Glutamatergic neuron (in vitro differentiated cells): ENCODE data around the gene P2RY8. TPM values are rescaled to one million over a fixed set of nuclear protein-coding genes. Genes with fewer than 3 reads are reported as not detected.

Experiments used
- DNase-seq: peaks from one replicate; pipeline ENCODE4 v3.0.0; 2022
- H3K27ac Mint-ChIP-seq: one replicate; pipeline ENCODE4 v1.8.0; 2020; ENCODE audit warnings: mild to moderate bottlenecking, mixed read lengths, inconsistent platforms; ENCODE audit not compliant: unreplicated experiment
- H3K27me3 Mint-ChIP-seq: one replicate; pipeline ENCODE4 v1.8.0; 2020; ENCODE audit warnings: mild to moderate bottlenecking, moderate library complexity, mixed read lengths, inconsistent platforms; ENCODE audit not compliant: unreplicated experiment
- H3K36me3 Mint-ChIP-seq: one replicate; pipeline ENCODE4 v1.8.0; 2020; ENCODE audit warnings: mild to moderate bottlenecking, mixed read lengths, inconsistent platforms; ENCODE audit not compliant: unreplicated experiment
- H3K4me1 Mint-ChIP-seq: one replicate; pipeline ENCODE4 v1.8.0; 2020; ENCODE audit warnings: mild to moderate bottlenecking, low read depth, mixed read lengths, inconsistent platforms; ENCODE audit not compliant: unreplicated experiment
- H3K4me3 Mint-ChIP-seq: one replicate; pipeline ENCODE4 v1.8.0; 2020; ENCODE audit warnings: mild to moderate bottlenecking, mixed read lengths, inconsistent platforms; ENCODE audit not compliant: unreplicated experiment
- H3K9me3 Mint-ChIP-seq: one replicate; pipeline ENCODE4 v1.8.0; 2020; ENCODE audit warnings: mild to moderate bottlenecking, moderate library complexity, mixed read lengths, inconsistent platforms; ENCODE audit not compliant: unreplicated experiment
- CTCF ChIP-seq: fragments of 200-600 bp; sonication (generic); IDR thresholded peaks from one replicate; pipeline ENCODE4 v1.5.0; 2021; ENCODE audit not compliant: partially characterized antibody, unreplicated experiment
- total RNA-seq: library from RNA; stranded (reverse); fragmentation: NEBNext Ultra II Directional; extraction: Animal tissue kit (Norgen Biotek cat#: 25700); gene quantifications from one replicate; pipeline ENCODE4 v1.2.1, GENCODE V29; 2021; ENCODE audit not compliant: unreplicated experiment

P2RY8 gene
- total RNA-seq, 1 donor from 2014 or later = 2.3 TPM

DNA sequence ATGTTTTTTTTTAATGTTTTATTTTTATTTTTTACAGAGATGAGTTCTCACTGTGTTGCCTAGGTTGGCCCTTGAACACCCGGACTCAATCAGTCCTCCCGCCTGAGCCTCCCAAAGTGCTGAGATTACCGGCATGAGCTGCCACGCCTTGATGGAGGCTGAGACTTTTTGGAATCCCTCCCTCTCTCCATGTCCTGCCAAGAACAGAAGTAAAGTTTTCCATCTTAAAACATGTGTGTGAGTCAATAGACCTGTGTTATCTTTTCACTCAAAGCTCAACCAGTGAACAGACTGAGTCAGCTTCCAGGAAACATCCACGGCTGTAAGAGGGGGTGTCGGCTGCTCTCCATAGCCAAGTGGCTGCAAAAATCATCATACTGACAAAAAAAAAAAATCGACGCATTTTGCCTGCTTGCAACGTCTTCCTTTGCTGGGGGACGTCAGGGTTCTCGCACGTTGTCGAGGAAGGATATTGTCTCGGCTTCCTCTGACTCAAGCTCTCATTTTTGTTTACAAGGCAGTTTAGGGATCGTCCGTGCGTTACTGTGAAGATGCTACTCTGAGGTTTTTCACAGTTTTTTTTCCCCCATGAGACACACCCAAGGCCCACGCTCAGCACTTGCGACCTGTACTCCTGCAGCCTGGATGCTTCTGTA is 74.3 kb downstream of the P2RY8 start:
- peaks cover 12% of the 10 kb centered on the region for H3K27me3 Mint-ChIP-seq
- H3K9me3 Mint-ChIP-seq = peaks cover 4% of the 10 kb centered on the region
- H3K4me3 Mint-ChIP-seq = no peak overlapping the region
- DNase-seq = no peak
- H3K4me1 Mint-ChIP-seq = no peaks in the 10 kb centered on the region
- H3K27ac Mint-ChIP-seq = no peak overlapping the region
- TF ChIP-seq CTCF = no peak
- H3K36me3 Mint-ChIP-seq = no peaks in the 10 kb centered on the region

DNA sequence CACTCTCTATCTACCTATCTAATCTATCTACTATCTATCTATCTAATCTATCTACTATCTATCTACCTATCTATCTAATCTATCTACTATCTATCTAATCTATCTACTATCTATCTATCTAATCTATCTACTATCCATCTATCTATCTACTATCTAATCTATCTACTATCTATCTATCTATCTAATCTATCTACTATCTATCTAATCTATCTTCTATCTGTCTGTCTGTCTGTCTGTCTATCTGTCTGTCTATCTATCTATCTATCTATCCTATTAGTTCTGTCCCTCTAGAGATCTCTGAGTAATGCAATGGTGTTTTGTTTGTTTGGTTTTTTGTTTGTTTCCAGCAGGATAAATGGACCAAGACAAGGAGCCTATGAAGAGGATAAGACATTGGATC is 74.9 kb downstream of the P2RY8 start:
- no peaks in the 10 kb centered on the region for H3K36me3 Mint-ChIP-seq
- no peaks in the 10 kb centered on the region for H3K4me1 Mint-ChIP-seq
- no peak overlapping the region for H3K4me3 Mint-ChIP-seq
- no peak overlapping the region for H3K27ac Mint-ChIP-seq
- H3K27me3 Mint-ChIP-seq = peaks cover 12% of the 10 kb centered on the region
- DNase-seq = no peak
- TF ChIP-seq CTCF = no peak
- H3K9me3 Mint-ChIP-seq = peaks cover 1% of the 10 kb centered on the region

DNA sequence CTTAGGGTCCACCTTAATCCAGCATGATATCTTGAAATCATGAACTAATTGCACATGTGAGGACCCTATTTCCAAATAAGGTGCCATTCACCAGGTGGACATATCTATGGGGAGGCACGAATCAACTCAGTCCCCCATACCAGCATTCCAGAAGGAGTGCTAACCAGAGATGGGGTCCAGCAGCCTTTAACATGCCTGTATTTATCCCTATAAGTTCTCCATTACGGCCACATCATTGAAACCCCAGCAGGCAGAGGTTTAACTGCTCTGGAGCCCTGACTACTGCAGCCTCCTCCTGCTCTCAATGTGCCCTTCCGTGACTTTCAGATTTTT is 81.1 kb downstream of the P2RY8 start:
- peaks cover 3% of the 10 kb centered on the region for H3K27me3 Mint-ChIP-seq
- no peak overlapping the region for H3K4me3 Mint-ChIP-seq
- H3K4me1 Mint-ChIP-seq = peaks cover 1% of the 10 kb centered on the region
- H3K36me3 Mint-ChIP-seq = peaks cover 5% of the 10 kb centered on the region
- no peak for DNase-seq
- TF ChIP-seq CTCF = no peak
- H3K27ac Mint-ChIP-seq = no peak overlapping the region
- H3K9me3 Mint-ChIP-seq = peaks cover 8% of the 10 kb centered on the region

DNA sequence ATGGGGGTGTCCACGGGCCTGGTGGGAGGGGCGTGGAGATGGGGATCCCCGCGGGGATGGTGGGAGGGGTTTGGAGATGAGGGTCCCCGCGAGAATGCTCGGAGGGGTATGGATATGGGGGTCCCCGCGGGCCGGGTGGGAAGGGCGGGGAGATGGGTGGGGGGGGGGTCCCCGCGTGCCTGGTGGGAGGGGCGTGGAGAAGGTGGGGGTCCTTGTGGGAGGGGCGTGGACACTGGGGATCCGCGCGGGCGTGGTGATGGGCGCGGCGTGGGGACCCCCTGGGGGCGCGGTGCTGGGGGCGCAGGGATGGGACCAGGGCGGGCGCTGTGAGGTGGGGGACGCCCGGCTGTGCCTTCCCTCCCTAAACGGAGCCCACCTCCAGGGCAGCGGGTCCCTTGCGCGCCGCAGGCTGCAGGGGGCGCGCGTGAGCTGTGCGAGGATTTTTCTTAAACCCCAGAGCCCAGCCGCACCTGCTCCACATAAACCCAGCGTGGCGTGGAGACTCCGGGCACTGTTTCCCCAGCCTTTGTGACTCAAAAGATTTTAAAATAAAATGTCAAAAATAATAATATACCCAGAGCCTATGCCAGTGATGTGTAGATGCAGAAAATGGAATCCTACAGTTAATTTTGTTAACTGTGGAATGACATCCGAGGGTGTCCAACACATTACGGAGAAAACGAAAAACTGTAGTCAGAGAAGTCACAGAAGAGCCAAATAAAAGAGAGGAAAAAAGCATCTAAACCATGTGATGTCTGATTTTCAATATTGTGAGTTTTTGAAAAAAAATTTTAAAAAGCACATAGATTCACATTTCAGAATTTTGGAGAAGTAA is 82.8 kb downstream of the P2RY8 start:
- peaks cover 15% of the 10 kb centered on the region for H3K36me3 Mint-ChIP-seq
- DNase-seq = peak; percentile 93

More for the DNA sequence above, 82.8 kb downstream of the P2RY8 start:
- Mint-ChIP-seq H3K27me3 (peaks cover 8% of the 10 kb centered on the region), H3K27ac (peak overlapping the region; percentile 35), H3K4me1 (peaks cover 1% of the 10 kb centered on the region), H3K4me3 (peak overlapping the region; percentile 36), H3K9me3 (peaks cover 13% of the 10 kb centered on the region)
- TF ChIP-seq CTCF = peak; percentile 96
